Lower lobe of right lung (tissue), 2 donors: ENCODE results near the gene ENO1. TPM values are rescaled to one million over a fixed set of nuclear protein-coding genes. Genes with fewer than 3 reads are reported as not detected.

Source experiments
- ATAC-seq, 2 donors: fragments of 200-7000 bp; cut with Tn5 transposase; one replicate each; pipeline ENCODE4 v1.9.1; 2020 to 2022; ENCODE audit warnings: mild to moderate bottlenecking in 2 of 2, moderate library complexity in 2 of 2
- DNase-seq: peaks from one replicate; pipeline ENCODE4 v3.0.0-alpha.2; 2020
- H3K27ac ChIP-seq: fragments of 200-600 bp; one replicate; pipeline ENCODE4 v1.8.0; 2022
- H3K27me3 ChIP-seq: fragments of 200-600 bp; one replicate; pipeline ENCODE4 v1.8.0; 2022; ENCODE audit warnings: low read depth
- H3K36me3 ChIP-seq: fragments of 200-600 bp; one replicate; pipeline ENCODE4 v1.8.0; 2022; ENCODE audit warnings: mild to moderate bottlenecking
- H3K4me1 ChIP-seq: fragments of 200-600 bp; one replicate; pipeline ENCODE4 v1.8.0; 2022
- H3K4me3 ChIP-seq: fragments of 200-600 bp; one replicate; pipeline ENCODE4 v1.8.0; 2022; ENCODE audit warnings: mild to moderate bottlenecking
- H3K9me3 ChIP-seq: fragments of 200-600 bp; one replicate; pipeline ENCODE4 v1.8.0; 2022
- CTCF ChIP-seq: fragments of 200-600 bp; IDR thresholded peaks from one replicate; pipeline ENCODE4 v1.8.0; 2022; ENCODE audit warnings: antibody characterized with exemption, mild to moderate bottlenecking
- intact Hi-C: fragments of 100-400 bp; cut with DNase I; formaldehyde crosslinking; loops from one replicate; pipeline ENCODE4 v1.11.0; 2022
- total RNA-seq: library from RNA; stranded (reverse); fragmentation: NEBNext Ultra II Directional; extraction: Animal tissue kit (Norgen Biotek cat#: 25700); gene quantifications from one replicate; pipeline ENCODE4 v1.2.1, GENCODE V29; 2021
- donor health status: DM: no; HTN: yes; CAD: no; lungs with severe emphysema.

Gene ENO1
- total RNA-seq, 1 donor from 2014 or later: 580 TPM

DNA sequence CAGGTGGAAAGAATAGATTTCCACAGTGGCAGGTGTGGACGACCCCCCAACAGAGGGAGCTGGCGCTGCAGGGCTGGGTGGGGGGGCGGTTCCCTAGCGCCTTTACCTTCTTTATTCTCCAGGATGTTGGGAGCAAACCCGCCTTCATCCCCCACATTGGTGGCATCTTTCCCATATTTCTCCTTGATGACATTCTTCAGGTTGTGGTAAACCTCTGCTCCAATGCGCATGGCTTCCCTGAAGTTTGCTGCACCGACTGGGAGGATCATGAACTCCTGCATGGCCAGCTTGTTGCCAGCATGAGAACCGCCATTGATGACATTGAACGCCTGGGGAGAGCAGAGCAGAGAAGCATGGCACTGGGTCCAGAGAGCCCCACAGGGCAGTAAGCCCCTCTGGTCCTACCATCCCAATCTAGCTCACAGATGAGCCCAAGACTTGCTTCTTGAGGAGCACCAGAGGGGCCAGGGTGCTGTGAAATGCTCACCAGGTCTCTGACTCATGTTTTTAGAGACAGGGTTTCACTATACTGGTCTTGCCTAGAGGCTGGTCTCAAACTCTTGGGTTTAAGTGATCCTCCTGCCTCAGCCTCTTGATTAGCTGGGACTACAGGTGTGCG is 12.2 kb downstream of the ENO1 start:
- DNase-seq: no peak
- intact Hi-C loops: no loop called here
- H3K36me3 ChIP-seq: peaks cover 100% of the 10 kb centered on the region

DNA sequence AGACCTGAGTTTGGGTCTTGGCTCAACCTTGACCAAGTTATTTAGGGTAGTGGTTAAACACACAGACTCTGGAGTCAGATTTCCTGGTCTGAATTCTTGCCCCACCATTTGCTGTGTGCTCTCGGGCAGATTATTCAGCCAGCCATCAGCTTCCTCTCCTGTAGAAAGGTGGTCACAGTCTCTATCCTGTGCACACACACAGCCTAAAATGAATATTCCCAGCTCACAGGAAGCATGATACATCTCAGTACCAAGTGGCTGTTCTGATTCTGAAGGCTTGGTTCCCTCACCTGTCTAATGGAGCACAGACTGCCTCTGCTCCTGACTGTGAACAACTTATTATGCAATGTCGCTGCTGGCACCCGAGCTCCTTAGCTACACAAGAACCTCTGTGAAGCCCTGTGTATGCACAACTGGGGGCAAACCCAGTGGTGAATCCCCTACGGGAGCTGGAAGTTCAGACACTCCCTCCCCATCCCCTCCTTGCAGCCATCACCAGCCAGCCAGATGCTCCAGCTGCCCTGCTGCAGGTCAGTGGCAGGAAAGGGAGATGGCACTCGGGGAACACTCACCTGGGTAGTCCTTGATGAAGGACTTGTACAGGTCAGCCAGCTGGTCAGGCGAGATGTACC is 13.7 kb downstream of the ENO1 start:
- no peaks in the 10 kb centered on the region for H3K4me1 ChIP-seq
- H3K9me3 ChIP-seq: no peaks in the 10 kb centered on the region
- no peak for TF ChIP-seq CTCF
- DNase-seq (no peak), ATAC-seq (no peak)
- H3K4me3 ChIP-seq: no peak overlapping the region
- H3K36me3 ChIP-seq: peaks cover 100% of the 10 kb centered on the region
- intact Hi-C loops: no loop called here
- H3K27ac ChIP-seq: no peak overlapping the region
- H3K27me3 ChIP-seq: no peaks in the 10 kb centered on the region

More for the DNA sequence above, 12.2 kb downstream of the ENO1 start:
- Histone ChIP-seq H3K27ac (no peak overlapping the region), H3K4me3 (no peak overlapping the region), H3K27me3 (no peaks in the 10 kb centered on the region), H3K4me1 (peaks cover 8% of the 10 kb centered on the region), H3K9me3 (no peaks in the 10 kb centered on the region)
- ATAC-seq: no peak
- no peak for TF ChIP-seq CTCF

GRCh38 chr1:8863794-8864233 is 14.7 kb downstream of the ENO1 start:
- intact Hi-C loops: no loop called here
- Histone ChIP-seq H3K4me3 (no peak overlapping the region), H3K27ac (no peak overlapping the region), H3K27me3 (no peaks in the 10 kb centered on the region), H3K36me3 (peaks cover 100% of the 10 kb centered on the region), H3K9me3 (no peaks in the 10 kb centered on the region), H3K4me1 (peaks cover 4% of the 10 kb centered on the region)
- DNase-seq (no peak), ATAC-seq (no peak)
- TF ChIP-seq CTCF: no peak

- Histone ChIP-seq H3K27ac (no peak overlapping the region), H3K4me3 (no peak overlapping the region), H3K27me3 (no peaks in the 10 kb centered on the region), H3K4me1 (peaks cover 11% of the 10 kb centered on the region), H3K9me3 (no peaks in the 10 kb centered on the region), H3K36me3 (peaks cover 100% of the 10 kb centered on the region)
- intact Hi-C loops: no loop called here
- ATAC-seq: no peak
- no peak for DNase-seq
- no peak for TF ChIP-seq CTCF
These were observed 15.3 kb downstream of the ENO1 start for GRCh38 chr1:8863138-8863537.

GRCh38 chr1:8862528-8862927 is 16.0 kb downstream of the ENO1 start:
- peak; percentile 52 for TF ChIP-seq CTCF
- Histone ChIP-seq H3K36me3 (peaks cover 100% of the 10 kb centered on the region), H3K4me1 (peaks cover 17% of the 10 kb centered on the region), H3K27me3 (no peaks in the 10 kb centered on the region), H3K9me3 (no peaks in the 10 kb centered on the region), H3K4me3 (no peak overlapping the region), H3K27ac (no peak overlapping the region)
- intact Hi-C loops: no loop called here
- DNase-seq: no peak
- ATAC-seq: peak; percentile 6 to 47
